NCI-H82 treated with DMSO at 0.1 percent for 48 hours (cell line): ENCODE results near the gene ST7L.
A peak's percentile ranks its signal among the peaks of the same experiment; 100 is the strongest.

Source experiments
- DNase-seq: peaks from one replicate; lab custom pipeline; 2025; ENCODE audit not compliant: unreplicated experiment; lab: John Stamatoyannopoulos, UW

Gene ST7L

GRCh38 chr1:112619518-112620376 lies 806 bp upstream of the ST7L start, which contains the start of gene CAPZA1:
TSS of gene CAPZA1 (plus strand) at chr1:112619832. CDS start at chr1:112619845, 13 bp downstream.
- peak; percentile 79 for DNase-seq

GRCh38 chr1:112618114-112618720 lies 724 bp downstream of the ST7L start:
- DNase-seq = no peak

GRCh38 chr1:112614460-112615065 lies 4.4 kb downstream of the ST7L start:
- no peak for DNase-seq

GRCh38 chr1:112605633-112606327 lies 13.2 kb downstream of the ST7L start:
- no peak for DNase-seq

- no peak for DNase-seq
These were observed 15.4 kb downstream of the ST7L start for GRCh38 chr1:112603541-112603940.

- DNase-seq = no peak
These were observed 15.9 kb downstream of the ST7L start for GRCh38 chr1:112603012-112603411.

GRCh38 chr1:112599477-112599876 lies 19.5 kb downstream of the ST7L start:
- no peak for DNase-seq

GRCh38 chr1:112594208-112594876 lies 24.6 kb downstream of the ST7L start:
- no peak for DNase-seq

GRCh38 chr1:112589766-112590165 lies 29.2 kb downstream of the ST7L start:
- no peak for DNase-seq

- DNase-seq = no peak
These were observed 35.6 kb downstream of the ST7L start for GRCh38 chr1:112583366-112583765.

- DNase-seq = no peak
These were observed 37.3 kb downstream of the ST7L start for GRCh38 chr1:112581586-112582192.

- no peak for DNase-seq
These were observed 39.0 kb downstream of the ST7L start for GRCh38 chr1:112579801-112580510.

GRCh38 chr1:112576240-112576639 lies 42.7 kb downstream of the ST7L start:
- no peak for DNase-seq

- DNase-seq = no peak
These were observed 43.7 kb downstream of the ST7L start for GRCh38 chr1:112575154-112575804.

- no peak for DNase-seq
These were observed 53.1 kb downstream of the ST7L start for GRCh38 chr1:112565800-112566199.

GRCh38 chr1:112564081-112564480 lies 54.9 kb downstream of the ST7L start:
- DNase-seq = no peak

GRCh38 chr1:112563341-112563740 lies 55.6 kb downstream of the ST7L start:
- no peak for DNase-seq

GRCh38 chr1:112558634-112559033 lies 60.3 kb downstream of the ST7L start:
- peak; percentile 83 for DNase-seq

- DNase-seq = no peak
These were observed 61.6 kb downstream of the ST7L start for GRCh38 chr1:112557385-112557784.
